Keratinocyte (primary cell): ENCODE results near the gene IL31. TPM values are rescaled to one million over a fixed set of nuclear protein-coding genes. Genes with fewer than 3 reads are reported as not detected.

Experiments used
- DNase-seq: peaks from one replicate; pipeline ENCODE4 v3.0.0-alpha.2; 2011; ENCODE audit warnings: low read depth, missing footprints, low spot score
- FAIRE-seq: peaks from 2 replicates; lab custom pipeline; 2011; peaks lifted over from hg19 to GRCh38; lab: Jason Lieb, UNC
- H2AFZ ChIP-seq: 2 replicates; pipeline ENCODE4 v1.6.0; 2012; ENCODE audit warnings: low read length, control low read depth, inconsistent platforms; ENCODE audit not compliant: control insufficient read depth
- H3K27ac ChIP-seq: 2 replicates; pipeline ENCODE4 v1.5.1; 2011; ENCODE audit warnings: low read length; ENCODE audit not compliant: control insufficient read depth, insufficient read depth
- H3K27me3 ChIP-seq: 3 replicates; pipeline ENCODE4 v1.6.0; 2011; ENCODE audit warnings: low read length; ENCODE audit not compliant: control insufficient read depth, insufficient read depth; ENCODE audit errors: extremely low read depth
- H3K36me3 ChIP-seq, 2 experiments: 2 replicates in 1 of 2; 3 replicates in 1 of 2; pipeline ENCODE4 v1.5.1; 2011; ENCODE audit warnings: low read length in 2 of 2, mild to moderate bottlenecking in 1 of 2; ENCODE audit not compliant: control insufficient read depth in 2 of 2, insufficient read depth in 2 of 2; ENCODE audit errors: extremely low read depth in 1 of 2
- H3K4me1 ChIP-seq: 3 replicates; pipeline ENCODE4 v1.5.1; 2011; ENCODE audit warnings: low read length; ENCODE audit not compliant: control insufficient read depth, insufficient read depth; ENCODE audit errors: extremely low read depth
- H3K4me2 ChIP-seq: 3 replicates; pipeline ENCODE4 v1.6.0; 2011; ENCODE audit warnings: low read depth, low read length; ENCODE audit not compliant: control insufficient read depth, insufficient read depth; ENCODE audit errors: extremely low read depth
- H3K4me3 ChIP-seq, 3 experiments: fragments of 200-600 bp in 1 of 3; sonication (generic) in 1 of 3; 2 replicates in 2 of 3; 3 replicates in 1 of 3; pipeline ENCODE4 v1.5.1; 2011 to 2016; ENCODE audit warnings: low read length in 3 of 3, mild to moderate bottlenecking in 3 of 3, control low read depth in 2 of 3, inconsistent platforms in 1 of 3, low read depth in 1 of 3, mixed read lengths in 1 of 3, mixed run types in 1 of 3, moderate library complexity in 1 of 3; ENCODE audit not compliant: control insufficient read depth in 2 of 3, insufficient read depth in 2 of 3; ENCODE audit errors: extremely low read depth in 1 of 3
- H3K79me2 ChIP-seq: 2 replicates; pipeline ENCODE4 v1.6.0; 2012; ENCODE audit warnings: low read length; ENCODE audit not compliant: control insufficient read depth, insufficient read depth
- H3K9ac ChIP-seq: 3 replicates; pipeline ENCODE4 v1.6.0; 2011; ENCODE audit warnings: low read length; ENCODE audit not compliant: control insufficient read depth, insufficient read depth; ENCODE audit errors: extremely low read depth
- H3K9me1 ChIP-seq: 3 replicates; pipeline ENCODE4 v1.6.0; 2011; ENCODE audit warnings: low read length; ENCODE audit not compliant: control insufficient read depth, insufficient read depth; ENCODE audit errors: extremely low read depth
- H3K9me3 ChIP-seq: 2 replicates; pipeline ENCODE4 v1.5.1; 2012; ENCODE audit warnings: low read depth, low read length; ENCODE audit not compliant: control insufficient read depth
- H4K20me1 ChIP-seq: 3 replicates; pipeline ENCODE4 v1.6.0; 2011; ENCODE audit warnings: low read length; ENCODE audit not compliant: control insufficient read depth, insufficient read depth; ENCODE audit errors: extremely low read depth
- EZH2 ChIP-seq: IDR thresholded peaks from one replicate; pipeline ENCODE4 v1.6.1; 2012; ENCODE audit warnings: inconsistent platforms, mild to moderate bottlenecking, low read length, moderate library complexity
- dilution Hi-C: fragments of 300-500 bp; cut with MboI; formaldehyde crosslinking; loops from one replicate; pipeline ENCODE4 v1.7.0; 2020; ENCODE audit warnings: low sequenced_read_pairs; ENCODE audit not compliant: extremely low pct_ligation_motif_present
- polyA plus RNA-seq, 5 experiments: library from polyadenylated mRNA; depleted of rRNA in 3 of 5; stranded (reverse) in 3 of 5; stranded (forward) in 1 of 5; unstranded in 1 of 5; fragments of >200 nt; gene quantifications; 1 replicate in 1 of 5; 2 replicates in 3 of 5; 3 replicates in 1 of 5; pipeline versions ENCODE4 v1.2.1 to v1.2.3, GENCODE V29; 2011 to 2012; ENCODE audit warnings: missing spikeins in 2 of 5, low read depth in 1 of 5, low replicate concordance in 1 of 5
- TF ChIP-seq, protein P1 (sequence below), 3 experiments: IDR thresholded peaks in 1 of 3; conservative IDR thresholded peaks in 1 of 3; optimal IDR thresholded peaks in 1 of 3; 2 replicates in 2 of 3; 3 replicates in 1 of 3; pipeline versions ENCODE3 to v1.5.1; 2011; ENCODE audit warnings: low read length in 3 of 3, mild to moderate bottlenecking in 3 of 3, moderate library complexity in 2 of 3, control low read depth in 1 of 3, inconsistent platforms in 1 of 3; ENCODE audit not compliant: insufficient read depth in 2 of 3; ENCODE audit errors: extremely low read depth in 1 of 3

IL31 gene
- polyA plus RNA-seq, 1 donor (not counting 4 experiments of a cell fraction or from before 2014, with no cell fraction given): not detected

DNA sequence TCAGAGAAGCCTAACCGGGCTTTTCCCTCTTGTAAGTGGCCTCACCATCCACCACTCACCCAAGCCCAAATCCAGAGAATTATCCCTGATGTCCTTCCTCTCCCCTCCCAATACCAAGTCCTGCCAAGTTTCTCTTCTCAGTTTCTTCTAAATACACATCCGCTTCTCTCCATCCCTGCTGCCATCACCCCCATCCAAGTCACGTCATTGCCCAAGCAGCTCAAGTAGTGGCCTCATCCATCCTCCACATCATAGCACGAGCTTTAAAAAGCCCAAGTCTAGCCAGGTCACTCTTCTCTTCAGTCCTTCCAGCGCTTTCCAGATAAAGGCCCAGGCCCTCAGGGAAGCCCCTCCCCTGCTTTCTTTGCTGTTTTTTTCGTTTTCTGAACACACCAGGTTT is 25.4 kb downstream of the IL31 start:
- Histone ChIP-seq H3K27me3 (no peaks in the 10 kb centered on the region), H3K36me3 (peaks cover 0 to 1% of the 10 kb centered on the region in 2 experiments), H3K27ac (no peak overlapping the region), H3K79me2 (no peaks in the 10 kb centered on the region), H3K4me2 (no peak overlapping the region), H3K9me1 (no peaks in the 10 kb centered on the region), H3K9ac (no peak overlapping the region), H3K4me3 (no peak overlapping the region), H4K20me1 (no peaks in the 10 kb centered on the region), H2AFZ (no peak overlapping the region), H3K4me1 (no peaks in the 10 kb centered on the region), H3K9me3 (no peaks in the 10 kb centered on the region)
- no peak for DNase-seq
- TF ChIP-seq, protein P1, sequence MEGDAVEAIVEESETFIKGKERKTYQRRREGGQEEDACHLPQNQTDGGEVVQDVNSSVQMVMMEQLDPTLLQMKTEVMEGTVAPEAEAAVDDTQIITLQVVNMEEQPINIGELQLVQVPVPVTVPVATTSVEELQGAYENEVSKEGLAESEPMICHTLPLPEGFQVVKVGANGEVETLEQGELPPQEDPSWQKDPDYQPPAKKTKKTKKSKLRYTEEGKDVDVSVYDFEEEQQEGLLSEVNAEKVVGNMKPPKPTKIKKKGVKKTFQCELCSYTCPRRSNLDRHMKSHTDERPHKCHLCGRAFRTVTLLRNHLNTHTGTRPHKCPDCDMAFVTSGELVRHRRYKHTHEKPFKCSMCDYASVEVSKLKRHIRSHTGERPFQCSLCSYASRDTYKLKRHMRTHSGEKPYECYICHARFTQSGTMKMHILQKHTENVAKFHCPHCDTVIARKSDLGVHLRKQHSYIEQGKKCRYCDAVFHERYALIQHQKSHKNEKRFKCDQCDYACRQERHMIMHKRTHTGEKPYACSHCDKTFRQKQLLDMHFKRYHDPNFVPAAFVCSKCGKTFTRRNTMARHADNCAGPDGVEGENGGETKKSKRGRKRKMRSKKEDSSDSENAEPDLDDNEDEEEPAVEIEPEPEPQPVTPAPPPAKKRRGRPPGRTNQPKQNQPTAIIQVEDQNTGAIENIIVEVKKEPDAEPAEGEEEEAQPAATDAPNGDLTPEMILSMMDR (optimal IDR thresholded peaks at IDR 0.05 in 1 of 3, IDR thresholded peaks at IDR 0.05 in 1 of 3, conservative IDR thresholded peaks at IDR 0.05 in 1 of 3; ENCODE audit: extremely low read depth in 1 of 3, insufficient read depth in 2 of 3, low read length in 3 of 3): no peak
- no peak for TF ChIP-seq EZH2
- dilution Hi-C loops: no loop called here
- FAIRE-seq: no peak

GRCh38 chr12:122147514-122148290 is 26.3 kb downstream of the IL31 start:
- no peaks in the 10 kb centered on the region for H3K27me3 ChIP-seq
- H2AFZ ChIP-seq: no peak overlapping the region
- H3K4me2 ChIP-seq: no peak overlapping the region
- H3K79me2 ChIP-seq: no peaks in the 10 kb centered on the region
- no peaks in the 10 kb centered on the region for H4K20me1 ChIP-seq
- H3K9ac ChIP-seq: no peak overlapping the region
- H3K9me1 ChIP-seq: no peaks in the 10 kb centered on the region
- no peak for DNase-seq
- FAIRE-seq: no peak
- no peaks in the 10 kb centered on the region for H3K4me1 ChIP-seq
- H3K4me3 ChIP-seq: no peak overlapping the region
- dilution Hi-C loops: no loop called here
- H3K27ac ChIP-seq: no peak overlapping the region
- H3K36me3 ChIP-seq: peaks cover 0 to 5% of the 10 kb centered on the region in 2 experiments
- TF ChIP-seq, protein P1 (optimal IDR thresholded peaks at IDR 0.05 in 1 of 3, IDR thresholded peaks at IDR 0.05 in 1 of 3, conservative IDR thresholded peaks at IDR 0.05 in 1 of 3; ENCODE audit: extremely low read depth in 1 of 3, insufficient read depth in 2 of 3, low read length in 3 of 3): no peak
- TF ChIP-seq EZH2: no peak
- no peaks in the 10 kb centered on the region for H3K9me3 ChIP-seq
